GM12891 (cell line): ENCODE results near the gene FGGY.

Source experiments
- POLR2AphosphoS5 ChIP-seq: IDR thresholded peaks from 2 replicates; pipeline ENCODE4 v1.6.1; 2011; ENCODE audit warnings: low read depth, low read length, control low read depth
- POU2F2 ChIP-seq: IDR thresholded peaks from 2 replicates; pipeline ENCODE4 v1.6.1; 2011; ENCODE audit warnings: low read depth, mild to moderate bottlenecking, control low read depth, low read length, moderate library complexity

- TF ChIP-seq POLR2AphosphoS5 (no peak), POU2F2 (no peak)
Observed at GRCh38 chr1:59293206-59293605, 3.7 kb upstream of the FGGY start.
